SH-SY5Y (cell line): ENCODE results near the gene QRICH2.

ENCODE experiments used
- GATA2 ChIP-seq: IDR thresholded peaks from 2 replicates; pipeline ENCODE4 v1.6.1; 2011; ENCODE audit warnings: mild to moderate bottlenecking, low read depth, low read length
- GATA3 ChIP-seq: IDR thresholded peaks from 2 replicates; pipeline ENCODE4 v1.6.1; 2011; ENCODE audit warnings: low read depth, mild to moderate bottlenecking, low read length, moderate library complexity

- TF ChIP-seq GATA3 (no peak), GATA2 (no peak)
These were observed 21.6 kb upstream of the QRICH2 start for GRCh38 chr17:76329664-76330063.
